ENCODE measurements around the gene KCNG3. TPM values are rescaled to one million over a fixed set of nuclear protein-coding genes. Genes with fewer than 3 reads are reported as not detected.

Gene KCNG3
- total RNA-seq, 2 donors from 2014 or later: 0.84 to 1.5 TPM

- Mint-ChIP-seq H3K4me1 (peaks cover 4% of the 10 kb centered on the region), H3K27me3 (ENCODE audit: insufficient read depth) (peaks cover 2% of the 10 kb centered on the region), H3K4me3 (no peak overlapping the region), H3K36me3 (ENCODE audit: low read depth) (no peaks in the 10 kb centered on the region), H3K27ac (no peak overlapping the region), H3K9me3 (no peaks in the 10 kb centered on the region)
- Histone ChIP-seq H3K36me3 (ENCODE audit: control insufficient read depth, insufficient read depth, low read length) (no peaks in the 10 kb centered on the region), H3K4me1 (ENCODE audit: control insufficient read depth, insufficient read depth, low read length) (no peaks in the 10 kb centered on the region), H3K4me3 (ENCODE audit: low read length) (no peak overlapping the region), H3K9me3 (ENCODE audit: control insufficient read depth, low read length) (no peaks in the 10 kb centered on the region), H3K27me3 (ENCODE audit: control insufficient read depth, insufficient read depth, low read length, poor library complexity, severe bottlenecking) (no peaks in the 10 kb centered on the region), H3K27ac (ENCODE audit: low read depth, low read length) (no peak overlapping the region), H3K9ac (ENCODE audit: extremely low read depth, low read length, poor library complexity, severe bottlenecking) (no peak overlapping the region)
- no peak for DNase-seq
- 81 to 86% methylated on average over 2 of the region's 2 CpGs for WGBS, 2 experiments (ENCODE audit: insufficient coverage in 1 of 2, insufficient read length in 1 of 2)
- TF ChIP-seq CTCF (conservative IDR thresholded peaks at IDR 0.05): no peak
Observed at GRCh38 chr2:42522035-42522434, 28.3 kb upstream of the KCNG3 start.

GRCh38 chr2:42519624-42520023 is 25.8 kb upstream of the KCNG3 start:
- H3K4me1 Mint-ChIP-seq: peaks cover 4% of the 10 kb centered on the region
- no peaks in the 10 kb centered on the region for H3K36me3 ChIP-seq (ENCODE audit: control insufficient read depth, insufficient read depth, low read length)
- WGBS, 2 experiments (ENCODE audit: insufficient coverage in 1 of 2, insufficient read length in 1 of 2): 92 to 94% methylated on average over 7 to 8 of the region's 8 CpGs
- no peak for TF ChIP-seq CTCF (conservative IDR thresholded peaks at IDR 0.05)
- H3K27me3 ChIP-seq (ENCODE audit: control insufficient read depth, insufficient read depth, low read length, poor library complexity, severe bottlenecking): no peaks in the 10 kb centered on the region
- H3K4me1 ChIP-seq (ENCODE audit: control insufficient read depth, insufficient read depth, low read length): no peaks in the 10 kb centered on the region
- H3K9me3 ChIP-seq (ENCODE audit: control insufficient read depth, low read length): no peaks in the 10 kb centered on the region
- peaks cover 2% of the 10 kb centered on the region for H3K27me3 Mint-ChIP-seq (ENCODE audit: insufficient read depth)
- no peak overlapping the region for H3K4me3 Mint-ChIP-seq
- no peak overlapping the region for H3K4me3 ChIP-seq (ENCODE audit: low read length)
- H3K9me3 Mint-ChIP-seq: no peaks in the 10 kb centered on the region
- no peak for DNase-seq
- H3K9ac ChIP-seq (ENCODE audit: extremely low read depth, low read length, poor library complexity, severe bottlenecking): no peak overlapping the region
- H3K27ac ChIP-seq (ENCODE audit: low read depth, low read length): no peak overlapping the region
- H3K27ac Mint-ChIP-seq: no peak overlapping the region
- no peaks in the 10 kb centered on the region for H3K36me3 Mint-ChIP-seq (ENCODE audit: low read depth)

- WGBS, 2 experiments (ENCODE audit: insufficient coverage in 1 of 2, insufficient read length in 1 of 2): 91 to 93% methylated on average over 2 to 4 of the region's 4 CpGs
- no peaks in the 10 kb centered on the region for H3K36me3 Mint-ChIP-seq (ENCODE audit: low read depth)
- no peak overlapping the region for H3K4me3 Mint-ChIP-seq
- no peaks in the 10 kb centered on the region for H3K27me3 ChIP-seq (ENCODE audit: control insufficient read depth, insufficient read depth, low read length, poor library complexity, severe bottlenecking)
- H3K27ac ChIP-seq (ENCODE audit: low read depth, low read length): no peak overlapping the region
- no peak overlapping the region for H3K9ac ChIP-seq (ENCODE audit: extremely low read depth, low read length, poor library complexity, severe bottlenecking)
- H3K4me1 Mint-ChIP-seq: peaks cover 12% of the 10 kb centered on the region
- H3K27ac Mint-ChIP-seq: no peak overlapping the region
- no peaks in the 10 kb centered on the region for H3K9me3 Mint-ChIP-seq
- no peak for DNase-seq
- H3K36me3 ChIP-seq (ENCODE audit: control insufficient read depth, insufficient read depth, low read length): no peaks in the 10 kb centered on the region
- TF ChIP-seq CTCF (conservative IDR thresholded peaks at IDR 0.05): no peak
- H3K27me3 Mint-ChIP-seq (ENCODE audit: insufficient read depth): no peaks in the 10 kb centered on the region
- H3K4me3 ChIP-seq (ENCODE audit: low read length): no peak overlapping the region
- H3K4me1 ChIP-seq (ENCODE audit: control insufficient read depth, insufficient read depth, low read length): peaks cover 5% of the 10 kb centered on the region
- no peaks in the 10 kb centered on the region for H3K9me3 ChIP-seq (ENCODE audit: control insufficient read depth, low read length)
Observed at GRCh38 chr2:42516418-42516901, 22.7 kb upstream of the KCNG3 start.

All from endodermal cell (in vitro differentiated cells).